HG02970 (cell line): ENCODE results near the gene NCKAP5.

Source experiments
- ATAC-seq: cut with Tn5 transposase; IDR thresholded peaks from one replicate; pipeline ENCODE4 v1.9.1; 2021; ENCODE audit warnings: mild to moderate bottlenecking, moderate library complexity, moderate number of reproducible peaks; ENCODE audit not compliant: unreplicated experiment, low FRiP score

The NCKAP5 gene

GRCh38 chr2:133192028-133192427, 376.2 kb downstream of the NCKAP5 start:
- no peak for ATAC-seq

- no peak for ATAC-seq
Observed at GRCh38 chr2:133177196-133177595, 391.1 kb downstream of the NCKAP5 start.

- ATAC-seq, result no peak
Observed at GRCh38 chr2:133175926-133176325, 392.3 kb downstream of the NCKAP5 start.

DNA sequence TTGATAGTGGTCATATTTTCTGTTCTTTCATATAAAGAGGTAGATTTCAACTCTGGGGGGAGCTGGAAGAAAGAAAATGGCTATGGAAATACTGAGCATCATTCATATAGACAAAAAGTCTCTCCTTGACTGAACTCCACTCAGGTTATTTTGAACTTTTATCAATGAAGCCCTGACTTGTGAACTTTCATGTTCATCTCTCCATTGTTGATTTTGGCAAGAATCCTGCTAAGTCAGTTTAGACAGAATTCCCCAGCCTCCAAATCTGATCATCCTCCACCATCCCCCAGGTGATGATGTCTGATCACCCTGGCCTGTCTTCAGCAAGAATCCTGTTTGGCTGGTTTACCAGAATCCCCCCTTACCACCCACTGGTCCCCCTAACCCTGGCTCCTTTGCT, 395.0 kb downstream of the NCKAP5 start:
- ATAC-seq, result no peak

- ATAC-seq, result no peak
Observed at GRCh38 chr2:133171393-133172004, 396.8 kb downstream of the NCKAP5 start.

DNA sequence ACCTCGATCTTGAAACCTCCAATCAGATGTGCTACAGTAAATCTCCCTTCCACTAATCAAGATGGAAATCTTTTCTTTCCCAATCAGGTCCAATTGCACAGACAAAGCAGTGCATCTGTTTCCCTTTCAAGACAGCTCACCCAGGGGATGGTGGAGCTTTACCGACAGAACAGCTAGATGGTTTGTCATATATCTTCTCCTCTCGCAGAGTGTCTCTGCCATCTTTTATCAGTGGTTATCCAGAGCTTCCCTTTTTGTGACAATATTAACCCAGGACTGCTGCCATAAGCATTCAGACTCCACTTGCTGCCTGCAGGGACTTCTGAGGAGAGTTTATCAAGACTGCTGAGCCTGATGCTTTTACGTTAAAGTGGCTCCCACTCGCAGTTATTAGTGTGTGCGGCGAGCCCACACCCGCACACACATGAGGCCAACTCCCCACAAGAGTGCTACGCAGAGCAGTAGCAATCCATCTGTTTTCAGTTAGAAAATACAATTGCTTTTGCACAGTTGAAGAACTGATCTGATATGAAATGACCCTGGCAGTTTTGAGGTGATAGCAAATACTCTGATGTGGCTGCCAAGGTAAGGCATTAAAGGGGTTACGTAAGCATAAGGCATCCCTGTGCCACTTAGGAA, 398.9 kb downstream of the NCKAP5 start:
- no peak for ATAC-seq

GRCh38 chr2:133167990-133168389, 400.3 kb downstream of the NCKAP5 start:
- no peak for ATAC-seq

DNA sequence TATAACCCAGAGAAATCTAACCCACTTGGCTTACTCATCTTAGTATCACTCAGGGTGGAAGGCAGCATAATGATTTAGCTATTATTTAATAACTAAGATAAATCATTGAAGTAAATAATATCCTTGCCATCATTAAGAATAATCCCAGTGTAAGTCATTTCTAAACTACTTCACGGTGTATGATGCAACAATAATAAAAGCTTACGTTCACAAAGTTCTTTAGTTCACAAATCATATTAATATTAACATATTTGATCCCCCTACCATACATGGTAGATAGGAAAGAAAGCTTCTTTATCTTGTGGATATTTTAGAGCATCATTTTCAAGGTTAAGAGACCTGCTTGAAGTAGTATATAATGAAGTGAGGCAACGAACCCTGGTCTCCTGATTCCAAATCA, 401.0 kb downstream of the NCKAP5 start:
- no peak for ATAC-seq

DNA sequence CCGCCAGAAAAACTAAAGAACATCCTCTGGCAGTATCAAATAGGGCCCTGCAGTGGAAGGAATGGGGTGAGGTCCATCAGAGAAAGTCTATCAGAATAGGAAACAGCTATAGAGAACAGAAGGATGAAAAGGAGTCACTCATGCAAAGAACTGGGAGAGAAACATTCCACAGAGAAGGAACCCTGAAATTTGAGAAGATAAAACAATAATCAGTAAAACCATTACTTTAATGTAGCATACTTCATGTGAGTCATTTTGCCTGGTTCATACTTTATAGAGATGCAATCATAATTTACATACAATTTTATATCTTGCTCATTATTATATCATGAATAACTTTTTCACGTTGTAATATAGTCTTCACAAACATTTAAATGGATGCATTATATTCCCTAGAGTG, 402.2 kb downstream of the NCKAP5 start:
- ATAC-seq, result no peak

- no peak for ATAC-seq
Observed at GRCh38 chr2:133163111-133163510, 405.2 kb downstream of the NCKAP5 start.

DNA sequence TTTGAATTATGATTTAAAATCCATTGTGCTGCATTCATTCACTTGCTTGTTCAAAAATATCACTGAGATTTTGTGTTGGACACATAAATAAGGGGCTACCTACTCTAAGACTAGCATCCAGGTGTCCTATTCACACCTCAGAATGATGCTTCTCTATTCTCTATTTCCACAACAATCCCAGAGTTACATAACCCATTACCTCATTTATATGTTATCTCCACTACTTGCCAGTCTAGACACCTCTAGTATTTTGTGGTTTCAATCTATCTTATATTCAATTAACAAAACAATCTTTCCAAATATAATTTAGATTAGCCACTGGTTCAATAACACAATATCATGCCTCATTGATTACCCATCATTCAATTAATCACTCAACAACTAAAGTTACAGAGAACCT, 409.8 kb downstream of the NCKAP5 start:
- ATAC-seq, result no peak

GRCh38 chr2:133158024-133158423, 410.2 kb downstream of the NCKAP5 start:
- ATAC-seq, result no peak

GRCh38 chr2:133157141-133157540, 411.1 kb downstream of the NCKAP5 start:
- no peak for ATAC-seq

GRCh38 chr2:133152801-133153200, 415.5 kb downstream of the NCKAP5 start:
- no peak for ATAC-seq

DNA sequence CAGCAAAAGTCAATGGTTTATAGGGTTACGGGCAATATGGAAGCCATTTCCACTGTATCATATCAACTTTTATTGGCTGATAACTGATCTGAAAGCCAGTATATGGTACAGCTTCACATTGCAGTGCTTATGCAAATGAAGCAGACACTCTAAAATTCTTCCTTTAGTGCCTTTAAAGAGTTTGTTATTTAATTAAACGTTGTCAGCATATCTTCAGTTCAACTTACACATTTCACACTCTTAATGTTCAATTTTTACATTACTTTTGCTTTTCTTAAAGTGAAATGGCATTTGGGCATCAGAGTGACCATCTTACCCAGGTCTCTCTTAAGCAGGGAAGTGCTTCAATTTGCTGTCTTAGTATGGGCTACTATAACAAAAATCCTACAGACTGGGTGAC, 420.1 kb downstream of the NCKAP5 start:
- ATAC-seq, result no peak

- ATAC-seq, result no peak
Observed at GRCh38 chr2:133146893-133147292, 421.4 kb downstream of the NCKAP5 start.

DNA sequence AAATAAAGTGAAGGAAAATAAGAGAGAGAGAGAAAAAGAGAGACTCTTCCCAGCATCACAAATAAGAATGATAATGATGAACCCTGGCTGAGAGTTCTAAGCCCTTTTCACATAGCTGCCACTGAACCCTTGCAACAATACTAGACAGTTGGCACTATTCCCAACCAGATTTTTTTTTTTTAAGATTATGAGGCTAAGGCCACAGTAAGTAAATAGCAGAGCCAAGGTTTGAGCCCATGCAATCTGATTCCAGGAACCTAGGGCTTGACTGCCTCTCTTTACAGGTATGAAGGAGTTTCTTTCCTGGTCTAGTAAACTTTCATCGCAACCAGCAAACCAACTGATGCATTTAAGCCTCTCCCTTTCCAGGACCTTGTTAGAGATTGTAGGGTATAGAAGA, 424.6 kb downstream of the NCKAP5 start:
- no peak for ATAC-seq

- no peak for ATAC-seq
Observed at GRCh38 chr2:133142087-133142486, 426.2 kb downstream of the NCKAP5 start.

DNA sequence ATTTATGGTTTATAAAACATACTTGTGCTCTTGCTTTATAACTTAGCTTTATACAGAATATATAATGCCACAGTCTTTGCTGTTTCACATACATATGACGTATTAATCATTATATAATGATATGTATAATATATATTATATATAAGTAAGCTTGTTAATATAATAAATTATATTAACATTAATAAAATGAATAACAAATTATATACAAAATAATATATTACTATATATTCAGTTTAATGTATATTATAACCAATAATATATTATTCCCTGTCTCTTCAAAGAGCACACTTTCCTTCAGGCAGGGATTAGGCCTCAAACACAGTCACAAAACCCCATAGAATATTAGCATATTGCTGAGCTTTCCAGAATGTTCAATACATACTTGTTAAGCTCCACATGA, 427.6 kb downstream of the NCKAP5 start:
- ATAC-seq, result no peak

DNA sequence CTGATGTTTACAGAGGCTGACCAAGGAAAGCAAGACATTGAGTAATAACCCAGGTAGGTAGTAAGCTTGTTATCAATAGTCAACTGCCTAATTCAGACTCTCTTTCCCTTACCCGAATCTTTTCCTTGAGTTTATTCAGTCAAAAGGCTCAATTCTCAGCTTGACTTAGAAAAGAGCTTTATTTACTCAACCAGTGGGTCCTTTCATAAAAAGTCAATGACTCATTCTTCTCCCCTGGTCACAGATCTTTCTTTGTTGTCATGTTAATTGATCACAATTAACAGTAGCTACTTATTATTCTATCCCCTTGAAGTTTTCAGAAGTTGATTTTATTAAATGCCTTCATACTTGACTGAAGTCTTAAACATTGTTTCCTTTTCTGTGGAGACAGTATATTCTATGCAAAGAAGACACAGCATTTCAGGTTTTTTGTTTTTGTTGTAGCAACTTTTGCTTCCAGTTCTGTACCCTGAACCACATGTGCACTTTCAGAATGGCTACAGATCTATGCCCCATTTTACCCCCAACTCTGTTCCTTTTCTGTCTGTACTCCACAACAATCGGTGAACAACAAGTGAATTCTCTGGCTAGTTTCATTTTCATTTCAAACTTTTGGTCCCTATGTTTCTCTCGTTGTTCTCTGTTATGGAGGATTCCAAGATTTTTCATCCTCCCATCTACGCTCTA, 428.3 kb downstream of the NCKAP5 start:
- ATAC-seq, result no peak

DNA sequence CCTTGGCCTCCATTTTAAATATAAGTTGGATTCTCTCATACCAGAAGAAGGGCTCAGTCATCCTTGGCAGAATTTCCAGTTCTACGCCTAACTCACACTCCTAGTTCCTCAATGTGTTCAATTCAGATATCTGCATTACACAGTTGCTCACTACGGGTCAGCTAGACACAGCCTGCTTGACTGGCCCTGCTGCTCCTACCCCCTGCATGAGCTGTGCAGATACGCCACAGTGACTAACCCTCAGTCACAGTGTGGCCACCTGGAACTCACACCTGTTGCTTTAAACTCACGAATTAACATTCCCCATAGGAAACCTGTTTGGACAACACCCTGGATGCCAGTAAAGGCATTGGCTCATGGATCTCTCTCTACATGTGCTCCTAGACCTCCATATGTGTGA, 429.6 kb downstream of the NCKAP5 start:
- no peak for ATAC-seq
